ENCODE data around the gene SYDE1.

The SYDE1 gene

GRCh38 chr19:15149737-15150136 is 42.5 kb downstream of the SYDE1 start:
- DNase-seq (ENCODE audit: low read depth, low spot score) = no peak
- Histone ChIP-seq H3K4me1 (ENCODE audit: control insufficient read depth, insufficient read depth, low read length) (no peaks in the 10 kb centered on the region), H3K9me3 (ENCODE audit: control insufficient read depth, insufficient read depth, low read length) (no peaks in the 10 kb centered on the region), H3K4me3 (ENCODE audit: low read length) (no peak overlapping the region), H3K27ac (ENCODE audit: low read length) (no peak overlapping the region), H3K27me3 (ENCODE audit: control insufficient read depth, insufficient read depth, low read length) (no peaks in the 10 kb centered on the region), H3K36me3 (ENCODE audit: control insufficient read depth, insufficient read depth, low read length) (no peaks in the 10 kb centered on the region)
- WGBS (ENCODE audit: insufficient coverage, insufficient read length) = no CpG with 5 or more reads among the region's 5 CpGs

GRCh38 chr19:15154002-15154612 is 46.9 kb downstream of the SYDE1 start:
- WGBS (ENCODE audit: insufficient coverage, insufficient read length) = no CpG with 5 or more reads among the region's 3 CpGs
- no peaks in the 10 kb centered on the region for H3K27me3 ChIP-seq (ENCODE audit: control insufficient read depth, insufficient read depth, low read length)
- peaks cover under 1% of the 10 kb centered on the region for H3K9me3 ChIP-seq (ENCODE audit: control insufficient read depth, insufficient read depth, low read length)
- no peak overlapping the region for H3K4me3 ChIP-seq (ENCODE audit: low read length)
- DNase-seq (ENCODE audit: low read depth, low spot score) = no peak
- H3K4me1 ChIP-seq (ENCODE audit: control insufficient read depth, insufficient read depth, low read length) = no peaks in the 10 kb centered on the region
- no peaks in the 10 kb centered on the region for H3K36me3 ChIP-seq (ENCODE audit: control insufficient read depth, insufficient read depth, low read length)
- no peak overlapping the region for H3K27ac ChIP-seq (ENCODE audit: low read length)

GRCh38 chr19:15155296-15155695 is 48.1 kb downstream of the SYDE1 start:
- no CpG with 5 or more reads among the region's 5 CpGs for WGBS (ENCODE audit: insufficient coverage, insufficient read length)

GRCh38 chr19:15156391-15156790 is 49.2 kb downstream of the SYDE1 start:
- H3K27me3 ChIP-seq (ENCODE audit: control insufficient read depth, insufficient read depth, low read length) = no peaks in the 10 kb centered on the region
- DNase-seq (ENCODE audit: low read depth, low spot score) = no peak
- H3K9me3 ChIP-seq (ENCODE audit: control insufficient read depth, insufficient read depth, low read length) = peaks cover 9% of the 10 kb centered on the region
- no peak overlapping the region for H3K4me3 ChIP-seq (ENCODE audit: low read length)
- H3K36me3 ChIP-seq (ENCODE audit: control insufficient read depth, insufficient read depth, low read length) = peaks cover 12% of the 10 kb centered on the region
- 100% methylated on average over 2 of the region's 4 CpGs for WGBS (ENCODE audit: insufficient coverage, insufficient read length)
- no peaks in the 10 kb centered on the region for H3K4me1 ChIP-seq (ENCODE audit: control insufficient read depth, insufficient read depth, low read length)
- H3K27ac ChIP-seq (ENCODE audit: low read length) = no peak overlapping the region

More at GRCh38 chr19:15155296-15155695, 48.1 kb downstream of the SYDE1 start:
- H3K36me3 ChIP-seq (ENCODE audit: control insufficient read depth, insufficient read depth, low read length) = peaks cover under 1% of the 10 kb centered on the region; the same call in 1 of the 2 replicates
- peaks cover 9% of the 10 kb centered on the region for H3K9me3 ChIP-seq (ENCODE audit: control insufficient read depth, insufficient read depth, low read length)
- no peaks in the 10 kb centered on the region for H3K4me1 ChIP-seq (ENCODE audit: control insufficient read depth, insufficient read depth, low read length)
- H3K27ac ChIP-seq (ENCODE audit: low read length) = no peak overlapping the region
- no peak overlapping the region for H3K4me3 ChIP-seq (ENCODE audit: low read length)
- no peaks in the 10 kb centered on the region for H3K27me3 ChIP-seq (ENCODE audit: control insufficient read depth, insufficient read depth, low read length)
- no peak for DNase-seq (ENCODE audit: low read depth, low spot score)

GRCh38 chr19:15159251-15159650 is 52.0 kb downstream of the SYDE1 start:
- no peak for DNase-seq (ENCODE audit: low read depth, low spot score)
- Histone ChIP-seq H3K4me1 (ENCODE audit: control insufficient read depth, insufficient read depth, low read length) (no peaks in the 10 kb centered on the region), H3K27ac (ENCODE audit: low read length) (no peak overlapping the region), H3K36me3 (ENCODE audit: control insufficient read depth, insufficient read depth, low read length) (peaks cover 24% of the 10 kb centered on the region), H3K9me3 (ENCODE audit: control insufficient read depth, insufficient read depth, low read length) (peaks cover 9% of the 10 kb centered on the region), H3K27me3 (ENCODE audit: control insufficient read depth, insufficient read depth, low read length) (no peaks in the 10 kb centered on the region), H3K4me3 (ENCODE audit: low read length) (no peak overlapping the region)
- WGBS (ENCODE audit: insufficient coverage, insufficient read length) = no CpG with 5 or more reads among the region's 3 CpGs

- Histone ChIP-seq H3K9me3 (ENCODE audit: control insufficient read depth, insufficient read depth, low read length) (peaks cover 14% of the 10 kb centered on the region), H3K4me1 (ENCODE audit: control insufficient read depth, insufficient read depth, low read length) (no peaks in the 10 kb centered on the region; the same call in 1 of the 2 replicates), H3K27me3 (ENCODE audit: control insufficient read depth, insufficient read depth, low read length) (no peaks in the 10 kb centered on the region), H3K4me3 (ENCODE audit: low read length) (no peak overlapping the region), H3K36me3 (ENCODE audit: control insufficient read depth, insufficient read depth, low read length) (peaks cover 41% of the 10 kb centered on the region), H3K27ac (ENCODE audit: low read length) (no peak overlapping the region)
- no CpG with 5 or more reads among the region's 42 CpGs for WGBS (ENCODE audit: insufficient coverage, insufficient read length)
- DNase-seq (ENCODE audit: low read depth, low spot score) = no peak
Measured at GRCh38 chr19:15161028-15161984, 54.1 kb downstream of the SYDE1 start.

All from iPS DF 6.9 (cell line).